KMS-11 (cell line): ENCODE results near the gene ZFAND3.

ENCODE experiments used
- H2AFZ ChIP-seq: fragments of 200-600 bp; sonication (generic); 2 replicates; pipeline ENCODE4 v1.6.1; 2016; ENCODE audit warnings: antibody characterized with exemption, mixed run types, low read depth
- H3K27ac ChIP-seq: fragments of 200-600 bp; sonication (generic); 2 replicates; pipeline ENCODE4 v1.6.1; 2016; ENCODE audit warnings: mild to moderate bottlenecking, mixed run types
- H3K27me3 ChIP-seq: fragments of 200-600 bp; sonication (generic); 2 replicates; pipeline ENCODE4 v1.6.1; 2017; ENCODE audit warnings: mild to moderate bottlenecking, low read depth, mixed run types, moderate library complexity; ENCODE audit not compliant: insufficient read depth
- H3K36me3 ChIP-seq: fragments of 200-600 bp; sonication (generic); 2 replicates; pipeline ENCODE4 v1.6.1; 2017; ENCODE audit warnings: mild to moderate bottlenecking, mixed run types; ENCODE audit not compliant: insufficient read depth
- H3K4me1 ChIP-seq: fragments of 200-600 bp; sonication (generic); 2 replicates; pipeline ENCODE4 v1.6.1; 2016; ENCODE audit warnings: mild to moderate bottlenecking, low read depth, mixed run types; ENCODE audit not compliant: poor library complexity, severe bottlenecking
- H3K4me2 ChIP-seq: fragments of 200-600 bp; sonication (generic); 2 replicates; pipeline ENCODE4 v1.7.0; 2016; ENCODE audit warnings: mild to moderate bottlenecking, mixed run types
- H3K4me3 ChIP-seq: fragments of 200-600 bp; sonication (generic); IDR thresholded peaks from 2 replicates; pipeline ENCODE4 v1.6.1; 2017; ENCODE audit warnings: low read depth, low read length, mixed read lengths; ENCODE audit not compliant: insufficient read depth
- H3K79me2 ChIP-seq: fragments of 200-600 bp; sonication (generic); 2 replicates; pipeline ENCODE4 v1.6.1; 2016; ENCODE audit warnings: low read depth, mixed run types; ENCODE audit not compliant: insufficient read depth
- H3K9ac ChIP-seq: fragments of 200-600 bp; sonication (generic); 2 replicates; pipeline ENCODE4 v1.6.1; 2016; ENCODE audit warnings: mild to moderate bottlenecking, mixed run types
- H4K20me1 ChIP-seq: fragments of 200-600 bp; sonication (generic); 2 replicates; pipeline ENCODE4 v1.6.1; 2016; ENCODE audit warnings: mild to moderate bottlenecking, mixed run types; ENCODE audit not compliant: insufficient read depth
- TF ChIP-seq, protein P1 (sequence below): fragments of 200-600 bp; sonication (generic); conservative IDR thresholded peaks from 2 replicates; pipeline ENCODE4 v1.6.1; 2017; ENCODE audit warnings: low read depth, mild to moderate bottlenecking, antibody characterized with exemption, low read length, moderate library complexity, mixed read lengths

The ZFAND3 gene

DNA sequence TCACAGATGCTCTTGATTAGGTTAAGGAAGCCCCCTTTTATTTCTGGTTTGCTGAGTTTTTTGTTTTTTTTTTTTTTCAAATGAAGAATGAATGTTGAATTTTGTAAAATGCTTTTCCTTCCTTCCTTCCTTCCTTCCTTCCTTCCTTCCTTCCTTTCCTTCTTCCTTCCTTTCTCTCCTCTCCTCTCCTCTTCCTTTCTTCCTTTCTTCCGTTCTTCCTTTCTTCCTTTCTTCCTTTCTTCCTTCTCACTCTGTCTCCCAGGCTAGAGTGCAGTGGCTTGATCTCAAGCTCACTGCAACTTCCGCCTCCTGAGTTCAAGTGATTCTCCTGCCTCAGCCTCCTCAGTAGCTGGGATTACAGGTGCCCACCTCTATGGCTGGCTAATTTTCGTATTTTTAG lies 158.2 kb downstream of the ZFAND3 start:
- H3K9ac ChIP-seq: no peak overlapping the region
- TF ChIP-seq, protein P1, sequence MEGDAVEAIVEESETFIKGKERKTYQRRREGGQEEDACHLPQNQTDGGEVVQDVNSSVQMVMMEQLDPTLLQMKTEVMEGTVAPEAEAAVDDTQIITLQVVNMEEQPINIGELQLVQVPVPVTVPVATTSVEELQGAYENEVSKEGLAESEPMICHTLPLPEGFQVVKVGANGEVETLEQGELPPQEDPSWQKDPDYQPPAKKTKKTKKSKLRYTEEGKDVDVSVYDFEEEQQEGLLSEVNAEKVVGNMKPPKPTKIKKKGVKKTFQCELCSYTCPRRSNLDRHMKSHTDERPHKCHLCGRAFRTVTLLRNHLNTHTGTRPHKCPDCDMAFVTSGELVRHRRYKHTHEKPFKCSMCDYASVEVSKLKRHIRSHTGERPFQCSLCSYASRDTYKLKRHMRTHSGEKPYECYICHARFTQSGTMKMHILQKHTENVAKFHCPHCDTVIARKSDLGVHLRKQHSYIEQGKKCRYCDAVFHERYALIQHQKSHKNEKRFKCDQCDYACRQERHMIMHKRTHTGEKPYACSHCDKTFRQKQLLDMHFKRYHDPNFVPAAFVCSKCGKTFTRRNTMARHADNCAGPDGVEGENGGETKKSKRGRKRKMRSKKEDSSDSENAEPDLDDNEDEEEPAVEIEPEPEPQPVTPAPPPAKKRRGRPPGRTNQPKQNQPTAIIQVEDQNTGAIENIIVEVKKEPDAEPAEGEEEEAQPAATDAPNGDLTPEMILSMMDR: no peak
- H3K4me3 ChIP-seq: no peak overlapping the region
- H3K27me3 ChIP-seq: no peaks in the 10 kb centered on the region
- H3K27ac ChIP-seq: no peak overlapping the region
- no peaks in the 10 kb centered on the region for H4K20me1 ChIP-seq
- H3K79me2 ChIP-seq: peaks cover 38% of the 10 kb centered on the region; the same call in 1 of the 2 replicates
- H3K4me2 ChIP-seq: no peak overlapping the region
- H2AFZ ChIP-seq: no peak overlapping the region
- H3K36me3 ChIP-seq: no peaks in the 10 kb centered on the region; the same call in 1 of the 2 replicates
- peaks cover 13% of the 10 kb centered on the region for H3K4me1 ChIP-seq

DNA sequence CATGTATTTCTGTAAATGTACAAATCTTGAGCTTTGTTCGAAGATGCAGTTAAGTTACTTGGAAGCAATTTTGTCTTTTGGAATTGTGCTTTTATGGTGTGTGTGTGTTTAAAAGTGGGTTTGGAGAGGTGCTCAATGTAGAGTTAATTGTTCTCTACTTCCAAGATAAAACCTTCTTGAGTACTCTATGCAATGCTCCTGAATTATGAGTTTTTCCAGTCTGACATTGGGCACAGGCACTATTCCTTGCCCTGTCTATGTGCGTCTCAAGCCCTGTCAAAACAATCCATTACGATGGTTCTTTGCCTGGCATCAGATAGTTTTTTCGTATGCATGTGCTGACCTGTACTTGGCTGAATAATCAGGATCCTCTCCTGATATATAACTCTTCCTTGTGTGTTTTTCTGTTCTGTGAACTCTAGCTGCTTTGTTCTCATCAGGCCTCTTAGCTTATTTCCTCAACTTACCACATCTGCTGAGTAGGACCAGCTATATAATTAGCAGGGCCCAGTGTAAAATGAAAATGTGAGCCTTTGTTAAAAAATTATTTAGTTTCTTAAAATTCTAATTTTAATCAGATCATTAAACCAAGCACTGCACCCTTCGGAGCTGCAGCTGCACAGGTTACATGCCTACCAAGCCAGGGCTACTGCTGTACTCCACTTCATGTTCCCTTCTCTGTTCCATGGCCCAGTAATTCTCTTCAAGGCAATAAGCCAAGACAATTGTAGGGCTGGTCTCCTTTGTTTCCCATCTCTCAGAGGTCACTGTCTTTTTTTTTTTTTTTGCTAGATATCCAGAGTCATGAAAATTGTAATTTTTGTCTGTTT lies 160.1 kb downstream of the ZFAND3 start:
- no peaks in the 10 kb centered on the region for H4K20me1 ChIP-seq
- no peak overlapping the region for H3K4me2 ChIP-seq
- H3K79me2 ChIP-seq: peaks cover 32% of the 10 kb centered on the region; the same call in 1 of the 2 replicates
- no peaks in the 10 kb centered on the region for H3K27me3 ChIP-seq
- H3K36me3 ChIP-seq: no peaks in the 10 kb centered on the region; the same call in 1 of the 2 replicates
- no peak overlapping the region for H3K4me3 ChIP-seq
- H3K4me1 ChIP-seq: peaks cover 5% of the 10 kb centered on the region
- H2AFZ ChIP-seq: no peak overlapping the region
- H3K27ac ChIP-seq: no peak overlapping the region
- H3K9ac ChIP-seq: no peak overlapping the region
- TF ChIP-seq, protein P1: no peak

DNA sequence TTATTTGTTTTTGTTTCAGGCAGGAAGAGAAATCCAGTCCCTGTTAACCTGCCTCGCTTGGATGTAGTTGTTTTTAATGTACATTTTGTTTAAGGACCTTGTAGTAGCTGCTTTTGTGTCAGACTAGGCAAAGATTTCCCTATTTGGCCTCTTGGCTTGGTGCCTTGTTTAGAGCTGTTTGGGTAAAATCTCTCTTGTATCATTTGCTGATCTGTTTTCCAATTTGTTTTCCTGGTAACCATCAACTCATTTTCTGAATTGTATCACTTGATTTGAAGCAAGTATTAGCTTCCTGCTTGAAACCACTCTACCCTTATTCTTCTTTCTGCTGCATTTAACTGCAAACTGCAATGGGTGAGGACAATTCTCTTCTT lies 160.7 kb downstream of the ZFAND3 start:
- H3K27me3 ChIP-seq: no peaks in the 10 kb centered on the region
- no peak overlapping the region for H3K27ac ChIP-seq
- no peak overlapping the region for H2AFZ ChIP-seq
- H3K4me1 ChIP-seq: peaks cover 5% of the 10 kb centered on the region
- no peak overlapping the region for H3K9ac ChIP-seq
- no peak overlapping the region for H3K4me3 ChIP-seq
- H4K20me1 ChIP-seq: no peaks in the 10 kb centered on the region
- H3K36me3 ChIP-seq: no peaks in the 10 kb centered on the region; the same call in 1 of the 2 replicates
- H3K79me2 ChIP-seq: peaks cover 29% of the 10 kb centered on the region; the same call in 1 of the 2 replicates
- TF ChIP-seq, protein P1: no peak
- no peak overlapping the region for H3K4me2 ChIP-seq

DNA sequence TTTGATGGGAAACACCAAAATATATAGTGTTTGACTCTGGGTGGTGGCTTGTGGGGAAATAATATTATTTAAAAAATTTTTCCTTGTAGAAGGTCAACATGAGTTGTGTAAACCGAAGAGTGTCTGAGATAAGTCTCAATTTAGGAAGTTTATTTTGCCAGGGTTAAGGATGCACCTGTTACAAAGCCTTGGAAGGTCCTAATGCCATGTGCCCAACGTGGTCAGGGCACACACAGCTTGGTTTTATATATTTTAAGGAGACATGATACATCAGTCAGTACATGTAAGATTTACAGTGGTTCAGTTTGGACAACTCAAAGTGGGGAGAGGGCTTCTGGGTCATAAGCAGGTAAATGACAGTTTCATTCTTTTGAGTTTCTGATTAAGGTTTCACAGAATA lies 162.1 kb downstream of the ZFAND3 start:
- TF ChIP-seq, protein P1: no peak
- H3K4me2 ChIP-seq: no peak overlapping the region
- no peak overlapping the region for H3K9ac ChIP-seq
- H2AFZ ChIP-seq: no peak overlapping the region
- H4K20me1 ChIP-seq: no peaks in the 10 kb centered on the region
- H3K27me3 ChIP-seq: no peaks in the 10 kb centered on the region
- H3K4me3 ChIP-seq: no peak overlapping the region
- H3K79me2 ChIP-seq: peaks cover 29% of the 10 kb centered on the region; the same call in 1 of the 2 replicates
- H3K36me3 ChIP-seq: no peaks in the 10 kb centered on the region
- no peak overlapping the region for H3K27ac ChIP-seq
- peaks cover 12% of the 10 kb centered on the region for H3K4me1 ChIP-seq
